ENCODE results near the gene RNF223.
A peak's percentile ranks its signal among the peaks of the same experiment; 100 is the strongest.
"Not testable (repeated sequence)": the region's sequence is repeated elsewhere in the genome, so short reads cannot be mapped to it uniquely, and the experiment has no call there.

RNF223 gene

DNA sequence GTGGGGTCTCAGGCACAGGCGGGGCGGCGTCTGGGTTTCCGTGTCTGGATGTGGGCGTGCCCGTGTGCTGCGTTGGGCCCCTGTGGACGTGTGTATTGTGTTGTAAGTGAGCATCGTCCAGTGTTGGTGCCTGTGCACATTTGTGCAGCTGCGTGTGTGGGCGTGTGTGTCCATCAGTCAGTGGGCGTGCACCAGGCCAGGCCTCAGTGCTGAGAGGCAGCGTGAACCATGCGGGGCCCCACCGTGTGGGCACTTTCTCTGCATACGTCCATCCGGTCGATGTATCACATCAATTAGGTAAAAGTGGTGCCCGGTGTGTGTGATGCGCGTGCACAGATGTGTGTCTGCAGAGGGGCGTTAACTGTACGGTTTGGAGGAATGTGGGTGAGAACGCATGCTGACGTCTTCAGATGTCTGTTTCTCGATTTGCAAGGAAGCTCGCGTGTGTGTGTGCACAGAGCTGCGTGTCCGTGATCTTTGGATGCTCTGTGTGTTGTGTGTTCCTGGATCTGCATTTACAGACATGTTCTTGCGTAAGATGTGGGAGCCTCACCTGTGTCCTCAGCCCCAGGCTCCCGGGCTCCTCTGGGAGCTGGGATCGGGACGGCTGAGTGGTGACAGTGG lies 29.5 kb downstream of the RNF223 start:
- no peak for DNase-seq (ENCODE audit: low read depth)

DNA sequence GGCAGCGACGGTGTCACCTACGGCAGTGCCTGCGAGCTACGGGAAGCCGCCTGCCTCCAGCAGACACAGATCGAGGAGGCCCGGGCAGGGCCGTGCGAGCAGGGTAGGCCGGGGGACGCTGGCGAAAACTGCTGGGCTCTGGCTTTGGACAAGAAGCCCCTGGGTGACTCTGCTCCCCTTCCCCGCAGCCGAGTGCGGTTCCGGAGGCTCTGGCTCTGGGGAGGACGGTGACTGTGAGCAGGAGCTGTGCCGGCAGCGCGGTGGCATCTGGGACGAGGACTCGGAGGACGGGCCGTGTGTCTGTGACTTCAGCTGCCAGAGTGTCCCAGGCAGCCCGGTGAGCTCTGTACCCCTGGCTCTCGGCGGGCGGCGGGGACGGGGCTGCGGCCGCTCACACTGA lies 30.2 kb downstream of the RNF223 start:
- no peak for DNase-seq (ENCODE audit: low read depth)

DNA sequence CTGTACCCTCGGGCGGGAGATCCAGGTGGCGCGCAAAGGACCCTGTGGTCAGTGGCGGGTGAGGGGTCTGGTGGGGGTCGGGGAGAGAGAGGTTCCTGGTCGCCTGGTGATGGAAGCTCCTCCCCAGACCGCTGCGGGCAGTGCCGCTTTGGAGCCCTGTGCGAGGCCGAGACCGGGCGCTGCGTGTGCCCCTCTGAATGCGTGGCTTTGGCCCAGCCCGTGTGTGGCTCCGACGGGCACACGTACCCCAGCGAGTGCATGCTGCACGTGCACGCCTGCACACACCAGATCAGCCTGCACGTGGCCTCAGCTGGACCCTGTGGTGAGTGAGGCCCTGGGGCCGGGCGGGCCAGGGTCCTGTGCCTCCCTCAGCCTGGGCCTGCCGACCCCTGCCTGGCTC lies 30.7 kb downstream of the RNF223 start:
- no peak for DNase-seq (ENCODE audit: low read depth)

DNA sequence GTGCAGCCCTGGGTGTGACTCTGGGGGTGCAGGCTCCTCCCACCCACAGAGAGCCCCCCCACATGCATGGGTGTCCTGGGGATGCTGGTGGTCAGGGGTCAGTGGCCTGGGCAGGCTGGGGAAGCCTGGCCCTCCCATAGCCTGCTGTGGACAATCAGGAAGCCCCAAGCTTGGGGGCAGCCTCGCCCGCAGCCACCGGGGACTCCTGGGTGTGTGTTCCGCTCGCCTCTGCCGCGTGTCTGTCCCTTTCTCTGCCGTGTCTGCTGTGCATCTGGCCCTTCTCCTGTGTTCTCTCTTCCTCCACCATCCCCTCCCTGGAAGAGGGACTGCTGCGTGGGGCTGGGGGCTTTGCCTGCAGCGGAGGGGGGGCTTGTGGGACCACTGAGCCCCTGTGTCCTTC lies 31.3 kb downstream of the RNF223 start:
- DNase-seq (ENCODE audit: low read depth) = no peak

DNA sequence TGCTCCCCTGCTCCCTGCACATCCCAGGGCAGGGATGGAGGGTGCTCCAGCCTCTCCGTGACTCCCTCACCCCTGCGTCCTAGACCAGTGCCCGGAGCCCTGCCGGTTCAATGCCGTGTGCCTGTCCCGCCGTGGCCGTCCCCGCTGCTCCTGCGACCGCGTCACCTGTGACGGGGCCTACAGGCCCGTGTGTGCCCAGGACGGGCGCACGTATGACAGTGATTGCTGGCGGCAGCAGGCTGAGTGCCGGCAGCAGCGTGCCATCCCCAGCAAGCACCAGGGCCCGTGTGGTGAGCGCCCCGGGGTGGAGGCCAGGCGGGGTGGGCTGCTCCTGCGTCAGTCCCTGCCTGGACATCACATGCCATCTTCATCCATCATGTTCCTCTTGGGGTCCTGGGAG lies 32.2 kb downstream of the RNF223 start:
- no peak for DNase-seq (ENCODE audit: low read depth)

DNA sequence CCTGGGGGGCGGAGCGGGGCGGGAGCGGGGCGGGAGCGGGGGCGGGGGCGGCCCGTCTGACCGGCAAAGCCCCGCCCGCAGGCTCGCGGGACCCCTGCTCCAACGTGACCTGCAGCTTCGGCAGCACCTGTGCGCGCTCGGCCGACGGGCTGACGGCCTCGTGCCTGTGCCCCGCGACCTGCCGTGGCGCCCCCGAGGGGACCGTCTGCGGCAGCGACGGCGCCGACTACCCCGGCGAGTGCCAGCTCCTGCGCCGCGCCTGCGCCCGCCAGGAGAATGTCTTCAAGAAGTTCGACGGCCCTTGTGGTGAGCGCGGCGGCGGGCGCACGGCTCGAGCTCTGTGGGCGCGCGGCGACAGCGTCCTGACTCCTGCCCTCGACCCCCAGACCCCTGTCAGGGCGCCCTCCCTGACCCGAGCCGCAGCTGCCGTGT lies 33.0 kb downstream of the RNF223 start:
- no peak for DNase-seq (ENCODE audit: low read depth)

DNA sequence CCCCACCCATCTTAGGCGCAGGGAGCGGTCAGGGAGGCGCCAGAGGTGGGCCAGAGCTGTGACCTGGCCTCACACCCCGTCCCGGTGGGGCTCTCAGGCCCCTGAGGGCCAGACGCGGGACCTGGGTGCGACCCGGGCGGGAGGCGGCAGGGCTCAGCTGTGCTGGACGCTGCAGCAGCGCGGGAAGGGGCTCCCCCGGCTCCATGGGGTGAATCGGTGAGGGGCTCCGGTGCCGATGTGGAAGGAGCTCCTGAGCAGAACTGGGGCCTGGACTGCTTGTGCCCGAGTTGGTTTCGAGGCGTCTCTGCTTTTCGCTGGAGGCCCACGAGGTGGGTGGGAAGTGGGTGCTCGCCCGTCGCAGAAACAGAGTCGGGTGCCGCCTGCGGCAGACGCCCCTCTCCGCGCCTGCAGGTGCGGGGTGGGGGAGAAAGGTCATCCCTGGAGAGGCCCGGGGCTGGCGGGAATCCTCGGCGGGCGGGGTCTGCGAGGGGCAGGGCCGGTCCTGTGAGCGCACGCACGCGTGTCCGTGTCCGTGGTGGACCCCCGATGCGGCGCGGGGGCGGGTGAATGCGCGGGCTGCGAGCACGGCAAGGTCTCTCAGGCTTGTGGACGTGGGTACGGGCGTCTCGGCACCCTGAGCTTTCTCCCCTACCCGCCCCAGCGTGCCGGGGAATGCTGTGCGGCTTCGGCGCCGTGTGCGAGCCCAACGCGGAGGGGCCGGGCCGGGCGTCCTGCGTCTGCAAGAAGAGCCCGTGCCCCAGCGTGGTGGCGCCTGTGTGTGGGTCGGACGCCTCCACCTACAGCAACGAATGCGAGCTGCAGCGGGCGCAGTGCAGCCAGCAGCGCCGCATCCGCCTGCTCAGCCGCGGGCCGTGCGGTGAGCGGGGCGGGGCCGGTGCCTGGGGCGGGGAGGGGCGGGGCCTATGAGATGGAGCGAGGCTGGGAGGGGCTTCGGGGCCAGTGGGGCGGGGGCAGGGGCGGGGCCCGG lies 33.8 kb downstream of the RNF223 start:
- DNase-seq (ENCODE audit: low read depth) = peak; percentile 68

DNA sequence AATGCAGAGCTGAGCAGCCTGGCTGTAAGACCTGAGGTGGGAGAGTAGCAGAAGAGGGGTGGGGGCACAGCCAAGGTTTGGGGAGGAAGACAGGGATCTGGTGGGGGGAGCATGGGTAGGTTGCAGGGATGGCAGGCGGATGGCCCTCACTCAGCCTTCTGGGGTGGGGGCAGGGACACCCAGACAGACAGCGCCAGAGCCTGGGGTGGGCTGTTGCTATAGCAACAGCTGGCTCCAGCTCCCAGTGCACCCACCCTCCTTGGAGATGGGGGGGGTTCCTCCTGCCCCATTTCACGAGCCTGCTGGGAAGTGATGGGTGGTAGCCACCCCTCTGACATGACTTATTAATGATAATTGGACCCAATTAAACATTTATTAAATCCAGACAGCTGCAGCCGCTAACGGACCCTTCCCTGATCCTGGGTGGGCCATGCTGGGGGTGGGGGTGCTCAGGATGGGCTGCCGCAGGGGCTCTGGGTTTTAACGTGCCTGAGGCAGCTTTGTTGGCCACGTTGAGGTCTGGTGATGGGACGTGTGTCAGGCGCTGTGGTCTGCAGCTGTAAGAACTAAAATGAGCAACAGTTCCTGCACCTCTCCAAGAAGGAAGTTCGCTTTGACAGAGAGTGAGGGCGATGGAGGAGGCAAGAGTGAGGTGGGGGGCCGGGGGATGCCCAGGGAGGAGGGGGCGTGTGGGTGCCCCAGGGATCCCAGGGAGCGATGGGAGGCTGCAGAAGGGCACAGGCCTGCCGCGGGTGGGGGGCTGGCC lies 34.8 kb downstream of the RNF223 start:
- no peak for DNase-seq (ENCODE audit: low read depth)

DNA sequence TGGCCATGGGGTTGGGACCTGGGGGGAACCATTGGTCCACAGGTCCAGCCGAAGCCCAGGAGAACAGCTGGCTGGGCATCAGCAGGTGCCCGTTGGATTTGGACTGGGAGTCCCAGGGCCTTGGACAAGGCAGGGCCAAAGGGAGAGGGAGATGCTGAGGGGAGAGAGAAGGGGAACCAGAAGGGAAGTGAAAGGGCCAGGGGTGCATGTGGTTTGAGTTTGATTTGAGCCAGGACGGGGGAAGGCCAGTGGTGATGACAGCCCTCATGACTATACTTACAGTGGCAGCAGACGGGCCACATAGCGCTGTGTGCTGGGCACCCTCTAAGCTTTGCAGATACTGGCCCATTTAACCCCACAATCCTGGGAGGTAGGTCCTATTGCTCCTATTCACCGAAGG lies 35.4 kb downstream of the RNF223 start:
- DNase-seq (ENCODE audit: low read depth) = no peak

DNA sequence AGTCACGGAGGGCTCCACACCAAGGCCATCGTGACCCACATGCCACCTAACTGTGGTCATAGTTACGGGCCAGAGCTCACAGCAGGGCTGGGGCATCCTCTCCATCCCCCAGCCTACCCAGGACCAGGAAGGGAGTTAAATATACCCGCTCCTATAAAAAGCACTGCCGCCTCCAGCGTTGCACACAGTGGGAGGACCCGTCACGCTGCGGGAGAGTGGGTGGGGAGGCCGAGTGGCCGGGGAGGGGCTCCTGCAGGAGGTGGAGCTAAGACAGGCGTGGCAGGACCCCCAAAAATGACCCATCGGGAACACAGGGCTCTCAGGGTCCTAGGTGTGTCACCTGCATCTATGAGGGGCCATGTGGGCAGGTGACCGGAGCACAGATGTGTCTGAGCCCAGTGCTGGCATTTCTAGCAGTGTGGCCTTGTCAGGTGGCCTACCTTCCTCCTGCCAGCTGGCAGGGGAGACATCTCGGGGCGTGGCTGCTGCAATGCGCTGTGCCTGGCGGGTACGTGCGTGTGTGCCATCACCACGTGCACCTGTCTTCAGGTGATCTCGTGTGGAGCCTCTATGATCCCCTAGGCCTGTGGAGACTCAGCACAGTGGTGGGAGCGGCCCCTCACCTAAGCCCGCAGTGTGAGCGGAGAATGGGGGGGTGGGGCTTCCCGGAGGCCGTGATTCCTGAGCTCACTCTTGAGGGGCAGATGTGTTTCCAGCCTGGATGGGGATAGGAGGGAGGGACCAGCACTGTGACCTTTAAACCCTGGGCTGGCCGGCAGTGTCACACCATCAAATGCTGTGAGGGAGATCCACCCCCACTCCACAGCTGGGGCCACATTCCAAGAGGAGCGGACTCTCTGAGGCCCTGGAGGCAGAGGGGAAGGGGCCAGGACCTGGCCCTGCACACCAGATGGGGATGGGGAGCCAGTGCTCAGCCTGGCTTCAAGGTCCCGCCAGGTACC lies 36.5 kb downstream of the RNF223 start:
- DNase-seq (ENCODE audit: low read depth) = no peak

DNA sequence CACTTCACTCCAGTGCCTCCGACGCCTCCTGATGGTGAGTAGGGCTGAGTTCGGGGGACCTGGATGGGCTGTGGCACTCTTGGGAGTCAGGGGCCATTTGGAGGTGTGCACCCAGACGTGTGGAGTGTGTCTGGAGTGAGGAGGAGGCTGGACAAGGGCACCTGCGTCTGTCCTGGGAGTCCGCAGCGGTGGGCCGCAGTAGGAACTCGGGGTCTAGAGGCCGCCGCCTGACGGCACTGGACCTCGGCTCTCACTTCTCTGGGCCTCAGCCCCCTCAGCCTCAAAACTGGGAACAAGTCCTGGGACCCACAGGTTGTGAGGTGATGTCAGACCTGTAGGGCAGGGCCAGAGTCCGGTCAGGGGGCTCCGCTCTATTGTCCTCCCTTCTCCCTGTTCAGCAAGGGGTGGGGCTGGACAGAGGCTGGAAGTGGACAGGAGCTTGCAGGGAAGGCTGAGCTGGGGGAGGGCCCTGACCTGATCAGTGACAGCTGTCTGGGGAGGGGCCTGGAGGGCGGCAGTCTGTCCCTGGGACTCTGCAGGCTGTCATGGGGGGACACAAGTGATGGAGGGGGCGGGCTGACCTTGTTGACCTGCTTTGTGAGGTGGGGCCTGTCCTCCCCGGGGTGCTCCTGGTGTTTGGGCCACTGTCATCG lies 38.7 kb downstream of the RNF223 start:
- no peak for DNase-seq (ENCODE audit: low read depth)

DNA sequence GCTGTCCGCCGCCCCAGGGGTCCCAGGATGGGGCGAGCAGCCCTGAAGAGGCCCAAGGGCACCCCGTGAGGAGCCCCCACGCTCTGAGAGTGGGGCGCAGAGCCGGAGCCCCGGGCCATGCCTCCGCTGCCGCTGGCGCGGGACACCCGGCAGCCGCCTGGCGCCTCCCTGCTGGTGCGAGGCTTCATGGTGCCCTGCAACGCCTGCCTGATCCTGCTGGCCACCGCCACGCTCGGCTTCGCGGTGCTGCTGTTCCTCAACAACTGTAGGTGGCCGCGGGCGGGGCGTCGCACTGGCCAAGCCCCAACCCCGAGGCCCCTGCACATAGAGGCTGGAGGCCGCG lies 39.7 kb downstream of the RNF223 start:
- DNase-seq (ENCODE audit: low read depth) = no peak

DNA sequence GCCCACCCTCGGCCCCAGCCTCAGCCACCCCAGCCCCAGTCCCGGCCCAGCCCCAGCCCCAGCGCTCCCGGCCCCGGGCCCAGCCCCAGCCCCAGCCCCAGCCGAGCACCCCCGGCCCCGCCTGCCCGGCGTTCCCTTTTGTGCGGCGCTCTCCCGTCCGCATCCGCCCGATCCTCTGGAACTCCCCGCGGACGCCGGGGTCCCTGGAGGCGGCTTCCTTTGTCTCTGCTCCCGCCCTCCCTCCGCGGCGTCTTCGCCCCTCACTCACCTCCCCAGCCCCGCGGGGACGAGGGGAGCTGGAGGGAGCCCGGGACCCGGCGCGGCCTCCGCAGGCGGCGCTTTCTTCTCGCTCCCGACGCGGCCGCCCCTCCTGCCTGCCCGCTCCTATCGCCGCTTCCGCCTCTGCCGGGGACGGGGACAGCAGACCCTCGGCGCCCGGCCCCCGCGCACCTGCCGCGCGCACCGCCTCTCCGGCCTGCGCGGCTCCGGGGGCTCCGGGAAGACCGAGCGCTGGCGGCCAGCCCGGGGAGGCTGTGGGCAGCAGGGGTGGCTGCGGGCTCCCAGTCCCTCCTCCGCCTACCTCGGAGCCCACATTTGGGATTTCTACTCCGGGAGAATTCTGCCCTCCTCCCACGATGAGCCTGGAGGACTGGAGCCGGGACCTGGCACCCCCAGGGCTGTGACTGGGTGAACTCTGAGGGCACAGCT lies 40.2 kb downstream of the RNF223 start:
- no peak for DNase-seq (ENCODE audit: low read depth)

DNA sequence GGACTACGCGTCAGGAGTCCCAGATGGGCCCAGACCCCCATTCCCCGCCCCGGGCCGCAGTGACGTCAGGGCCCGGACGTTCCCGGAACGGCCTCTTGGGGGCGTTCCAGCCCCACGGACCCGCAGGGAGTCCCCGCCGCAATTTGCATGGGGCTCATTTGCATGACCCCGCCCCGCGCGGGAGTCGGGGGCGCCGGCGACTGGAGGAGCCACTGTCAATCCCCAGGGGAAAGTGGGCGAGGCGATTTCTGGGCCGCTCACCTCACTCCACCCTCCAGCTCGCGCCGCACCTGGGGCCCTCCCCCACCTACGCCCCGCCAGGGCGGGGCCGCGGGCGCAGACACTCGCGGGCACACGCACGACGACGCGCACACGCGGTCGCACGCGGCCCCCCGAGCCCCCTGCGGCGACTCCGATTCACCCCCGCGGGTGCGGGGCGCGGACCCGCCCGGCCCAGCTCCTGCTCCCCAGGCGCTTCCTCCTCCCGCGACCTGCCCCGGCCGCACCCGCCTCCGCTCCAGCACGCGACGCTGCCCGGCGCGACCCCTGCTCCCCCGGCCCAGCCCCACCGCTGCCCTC lies 41.0 kb downstream of the RNF223 start:
- peak; percentile 86 for DNase-seq (ENCODE audit: low read depth)

DNA sequence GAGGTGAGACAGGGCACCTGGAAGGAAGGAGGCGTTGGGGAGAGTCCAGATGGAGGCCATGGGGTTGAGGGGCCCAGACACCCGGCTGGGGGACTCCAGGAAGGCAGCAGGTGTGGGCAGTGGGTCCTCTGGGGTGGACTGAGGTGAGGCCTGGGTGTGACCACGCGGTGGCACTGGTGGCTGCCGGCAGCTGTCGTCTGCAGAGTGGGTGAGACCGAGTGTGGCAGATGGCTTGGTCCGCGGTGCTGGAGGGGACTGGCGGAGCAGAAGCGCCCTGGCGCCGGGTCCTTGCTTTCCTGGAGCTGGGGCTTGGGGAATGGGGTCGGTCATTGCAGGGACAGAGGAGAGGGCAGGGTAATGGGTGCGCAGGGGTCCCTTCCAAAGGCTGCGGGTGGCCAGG lies 41.7 kb downstream of the RNF223 start:
- no peak for DNase-seq (ENCODE audit: low read depth)

DNA sequence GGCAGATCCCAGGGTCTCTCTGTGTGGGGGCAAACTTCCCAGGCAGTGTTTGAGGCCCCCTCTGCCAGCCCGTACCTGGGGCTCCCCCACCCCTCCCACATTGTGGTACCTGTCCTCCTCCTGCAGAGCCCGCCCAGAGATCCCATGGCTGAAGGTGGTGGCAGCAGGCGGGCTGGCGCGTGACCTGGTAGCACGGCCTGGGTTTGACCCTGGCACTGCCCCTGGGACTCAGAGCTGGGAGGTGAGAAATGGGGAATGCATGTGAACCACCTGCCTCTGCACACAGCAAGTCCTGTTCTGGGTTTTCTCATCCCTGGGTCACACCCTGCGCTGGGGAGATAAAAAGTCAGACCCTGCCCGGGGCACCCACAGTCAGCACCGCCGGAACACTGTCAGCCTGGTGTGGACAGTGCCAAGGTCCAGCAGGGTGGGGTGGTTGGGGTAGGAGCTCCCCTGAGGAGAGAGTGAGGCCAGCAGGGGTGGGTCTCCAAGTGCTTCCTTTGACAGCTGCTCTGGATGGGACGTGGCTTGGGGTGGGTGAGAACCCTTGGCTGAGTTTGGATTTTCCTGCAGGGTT lies 42.4 kb downstream of the RNF223 start:
- no peak for DNase-seq (ENCODE audit: low read depth)

DNA sequence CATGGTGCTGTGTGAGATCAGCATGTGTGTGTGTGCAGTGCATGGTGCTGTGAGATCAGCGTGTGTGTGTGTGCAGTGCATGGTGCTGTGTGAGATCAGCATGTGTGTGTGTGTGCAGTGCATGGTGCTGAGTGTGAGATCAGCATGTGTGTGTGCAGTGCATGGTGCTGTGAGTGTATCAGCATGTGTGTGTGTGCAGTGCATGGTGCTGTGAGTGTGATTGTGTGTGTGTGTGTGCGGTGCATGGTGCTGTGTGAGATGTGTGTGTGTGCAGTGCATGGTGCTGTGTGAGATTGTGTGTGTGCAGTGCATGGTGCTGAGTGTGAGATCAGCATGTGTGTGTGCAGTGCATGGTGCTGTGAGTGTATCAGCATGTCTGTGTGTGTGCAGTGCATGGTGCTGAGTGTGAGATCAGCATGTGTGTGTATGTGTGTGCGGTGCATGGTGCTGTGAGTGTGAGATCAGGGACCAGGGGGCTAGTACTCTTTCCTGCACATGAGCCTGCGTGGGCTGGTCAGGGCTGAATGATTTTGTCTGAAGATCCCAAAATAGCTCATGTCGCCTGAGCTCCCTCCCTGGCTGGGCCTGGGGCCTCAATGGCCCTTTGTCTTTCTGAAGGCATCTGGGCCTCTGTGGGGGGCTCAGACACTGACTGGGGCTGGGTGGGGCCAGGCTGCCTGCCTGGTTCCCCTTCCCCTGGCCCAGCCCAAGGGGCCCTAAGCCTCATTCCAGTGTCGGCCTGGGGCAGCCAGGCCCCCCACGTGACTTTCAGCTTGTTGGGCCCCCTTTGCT lies 43.0 kb downstream of the RNF223 start:
- DNase-seq (ENCODE audit: low read depth) = not testable (repeated sequence)

DNA sequence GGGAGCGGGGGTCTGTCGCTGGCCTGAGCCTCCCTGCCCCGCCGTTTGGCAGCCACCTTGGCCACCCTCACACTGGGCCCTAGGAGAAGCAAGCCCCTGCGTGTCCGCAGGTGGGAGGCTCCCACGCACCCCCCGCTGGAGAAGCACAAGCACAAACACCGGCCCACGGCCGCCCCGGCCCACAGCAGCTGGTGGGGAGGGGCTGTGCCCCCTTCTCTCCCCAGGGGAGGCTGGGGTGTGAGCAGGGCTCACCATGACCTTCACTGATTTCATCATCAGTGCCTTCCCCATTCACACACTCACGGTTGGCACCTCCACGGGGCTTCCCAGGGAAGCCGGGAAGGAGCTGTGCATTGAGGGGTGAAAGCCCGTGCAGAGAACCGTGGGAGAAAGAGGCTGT lies 46.3 kb downstream of the RNF223 start:
- DNase-seq (ENCODE audit: low read depth) = no peak
